ENCODE data around the gene HOXB7.

HOXB7 gene

DNA sequence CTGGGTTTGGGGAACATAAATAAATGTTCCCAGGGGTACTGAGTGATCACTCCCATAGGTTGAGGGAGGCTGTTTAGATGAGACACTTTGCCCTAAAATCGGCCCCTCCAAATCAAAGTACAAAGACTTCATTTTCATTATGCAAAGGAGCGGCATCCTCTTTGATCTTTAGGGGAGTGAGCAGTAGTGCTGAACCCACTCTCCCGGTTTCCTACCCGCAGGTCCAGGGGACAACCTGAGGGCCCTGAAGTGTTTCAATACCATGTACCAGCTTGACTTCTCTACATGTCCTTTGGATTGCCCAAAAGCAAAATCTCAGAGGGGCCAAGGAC lies 9.6 kb downstream of the HOXB7 start:
- Histone ChIP-seq H3K36me3 (ENCODE audit: insufficient read depth, low read length) (no peaks in the 10 kb centered on the region), H3K4me2 (ENCODE audit: low read length) (peak overlapping the region; percentile 81), H3K4me1 (ENCODE audit: control insufficient read depth, insufficient read depth, low read length) (peaks cover 29% of the 10 kb centered on the region), H3K9me3 (replicated peaks; ENCODE audit: low read length) (no peaks in the 10 kb centered on the region), H3K4me3 (ENCODE audit: low read length) (no peak overlapping the region), H3K27me3 (ENCODE audit: control insufficient read depth, insufficient read depth, low read length) (no peaks in the 10 kb centered on the region), H3K9ac (ENCODE audit: low read depth, low read length) (no peak overlapping the region)

DNA sequence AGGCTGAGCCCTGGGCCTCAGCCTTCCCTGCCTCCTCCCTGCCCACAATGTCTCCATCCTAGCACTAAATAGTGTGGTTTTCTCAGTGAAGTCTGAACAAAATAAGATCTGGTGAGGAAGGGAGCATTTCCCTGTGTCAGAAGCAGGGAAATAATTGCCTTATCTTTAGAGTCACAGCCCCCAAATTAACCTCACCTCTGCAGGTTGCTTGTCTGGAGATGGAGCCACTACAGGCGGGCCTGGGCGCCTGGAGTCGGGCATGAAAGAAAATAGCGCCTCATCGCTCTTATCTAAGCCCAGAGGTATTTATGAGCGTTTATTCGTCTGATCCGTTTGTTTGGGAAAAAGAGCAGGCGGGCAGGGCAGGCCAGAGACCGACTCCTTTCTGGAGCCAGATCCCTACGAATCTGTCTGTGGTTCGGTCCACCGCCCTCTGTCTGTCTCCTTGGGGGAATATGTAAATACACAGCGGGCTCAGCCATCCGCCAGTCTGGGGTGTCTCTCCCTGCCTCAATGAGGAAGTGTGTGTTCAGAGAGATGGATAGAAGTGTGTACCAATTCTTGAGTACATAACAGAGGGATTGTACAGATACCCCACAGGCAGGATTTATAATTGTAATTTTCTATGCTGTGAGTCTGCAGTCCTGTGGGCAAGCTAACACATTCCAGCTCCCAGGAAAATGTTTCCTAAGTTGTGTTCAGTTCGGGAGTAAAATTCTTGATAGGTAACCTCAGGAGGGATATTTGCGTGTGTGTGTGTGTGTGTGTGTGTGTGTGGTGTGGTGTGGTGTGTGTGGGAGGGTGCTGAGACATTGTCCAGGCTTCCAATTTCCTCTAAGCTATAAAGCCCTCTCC lies 10.3 kb downstream of the HOXB7 start:
- no peak overlapping the region for H3K4me2 ChIP-seq (ENCODE audit: low read length)
- H3K9ac ChIP-seq (ENCODE audit: low read depth, low read length): no peak overlapping the region
- H3K4me1 ChIP-seq (ENCODE audit: control insufficient read depth, insufficient read depth, low read length): peaks cover 28% of the 10 kb centered on the region
- H3K27me3 ChIP-seq (ENCODE audit: control insufficient read depth, insufficient read depth, low read length): no peaks in the 10 kb centered on the region
- H3K9me3 ChIP-seq (replicated peaks; ENCODE audit: low read length): no peaks in the 10 kb centered on the region
- H3K4me3 ChIP-seq (ENCODE audit: low read length): no peak overlapping the region
- no peaks in the 10 kb centered on the region for H3K36me3 ChIP-seq (ENCODE audit: insufficient read depth, low read length)

DNA sequence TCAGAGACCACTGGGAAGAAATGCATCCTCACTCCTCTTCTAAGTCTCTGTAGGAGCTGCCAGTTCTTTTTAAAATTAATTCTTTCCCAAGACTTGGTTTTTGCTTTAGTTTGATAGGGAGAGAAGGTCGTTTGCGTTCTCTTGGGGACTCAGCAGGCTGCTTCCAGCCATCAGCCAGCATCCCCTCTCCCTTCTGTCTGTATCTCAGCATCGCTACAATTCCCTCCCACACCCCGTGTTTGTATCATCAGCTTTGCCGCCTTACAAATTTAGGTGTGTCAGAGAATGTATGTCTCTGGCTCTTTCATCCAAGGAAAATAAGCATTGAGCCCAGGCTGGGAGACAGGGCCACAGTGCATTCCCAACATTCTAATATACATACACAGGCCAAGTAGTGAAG lies 11.5 kb downstream of the HOXB7 start:
- Histone ChIP-seq H3K27me3 (ENCODE audit: control insufficient read depth, insufficient read depth, low read length) (no peaks in the 10 kb centered on the region), H3K4me2 (ENCODE audit: low read length) (no peak overlapping the region), H3K36me3 (ENCODE audit: insufficient read depth, low read length) (no peaks in the 10 kb centered on the region), H3K4me1 (ENCODE audit: control insufficient read depth, insufficient read depth, low read length) (peaks cover 22% of the 10 kb centered on the region), H3K9ac (ENCODE audit: low read depth, low read length) (no peak overlapping the region), H3K4me3 (ENCODE audit: low read length) (no peak overlapping the region), H3K9me3 (replicated peaks; ENCODE audit: low read length) (no peaks in the 10 kb centered on the region)

DNA sequence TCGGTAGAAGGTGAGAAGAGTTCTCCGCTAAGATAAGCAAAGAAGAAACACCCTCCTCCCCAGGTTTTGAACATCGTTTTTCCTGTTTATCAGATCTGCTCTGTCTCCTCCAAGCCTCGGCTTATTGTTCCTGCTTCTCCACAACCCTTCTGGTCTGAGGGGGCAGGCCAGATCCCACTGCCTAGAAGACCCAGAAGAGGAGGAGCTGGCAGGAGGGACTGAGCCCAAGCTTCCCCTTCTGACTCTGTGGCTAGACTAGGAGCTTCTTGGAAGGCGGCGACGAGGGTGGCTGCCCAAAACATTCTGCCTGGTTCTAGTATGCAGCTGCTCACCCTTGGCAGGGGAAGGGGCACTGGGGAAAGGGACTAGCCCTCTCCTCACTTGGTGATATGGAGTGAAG lies 12.1 kb downstream of the HOXB7 start:
- Histone ChIP-seq H3K9me3 (replicated peaks; ENCODE audit: low read length) (no peaks in the 10 kb centered on the region), H3K27me3 (ENCODE audit: control insufficient read depth, insufficient read depth, low read length) (no peaks in the 10 kb centered on the region), H3K4me2 (ENCODE audit: low read length) (peak overlapping the region; percentile 97), H3K4me3 (ENCODE audit: low read length) (peak overlapping the region; percentile 82), H3K4me1 (ENCODE audit: control insufficient read depth, insufficient read depth, low read length) (peaks cover 22% of the 10 kb centered on the region), H3K9ac (ENCODE audit: low read depth, low read length) (peak overlapping the region; percentile 89), H3K36me3 (ENCODE audit: insufficient read depth, low read length) (no peaks in the 10 kb centered on the region)

DNA sequence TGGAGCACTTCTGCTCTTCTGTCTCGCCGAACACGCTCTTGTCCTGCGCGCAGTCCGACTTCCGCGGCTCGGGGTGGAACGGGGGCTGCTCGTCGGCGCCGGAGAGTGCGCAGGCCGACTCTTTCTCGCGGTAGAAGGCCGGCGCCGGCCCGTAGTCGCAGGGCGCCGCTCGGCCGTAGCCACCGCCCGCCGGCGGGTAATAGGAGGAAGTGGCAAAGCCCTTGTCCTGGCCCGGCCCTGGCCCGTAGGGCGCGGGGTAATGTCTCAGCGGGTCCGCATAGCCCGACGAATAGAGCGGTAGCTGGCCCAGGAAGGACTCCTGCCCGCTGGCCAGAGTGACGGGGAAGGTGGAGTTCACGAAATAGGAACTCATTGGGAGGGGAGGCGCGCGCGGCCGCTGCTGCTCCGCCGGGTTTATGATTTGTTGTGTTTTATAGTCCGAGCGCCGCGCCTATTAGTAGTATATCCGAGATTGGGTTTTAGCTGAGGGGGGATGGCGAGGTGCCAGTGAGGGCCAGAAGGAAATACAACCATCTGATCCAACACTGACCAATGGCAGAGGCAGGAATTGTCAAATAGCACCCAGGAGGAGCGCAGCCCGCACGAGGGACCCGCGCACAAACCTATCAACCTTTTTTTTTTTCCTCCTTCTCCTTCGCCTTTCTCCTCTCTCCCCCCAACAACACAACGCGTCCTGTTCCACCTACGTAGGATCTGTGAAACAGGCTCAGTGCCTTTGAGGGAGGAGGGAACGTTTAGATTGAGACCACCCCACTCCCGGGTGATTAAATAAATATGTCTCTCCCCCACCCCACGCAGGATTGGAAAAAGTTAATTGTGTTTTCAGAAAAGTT lies 12.8 kb downstream of the HOXB7 start:
- no peaks in the 10 kb centered on the region for H3K27me3 ChIP-seq (ENCODE audit: control insufficient read depth, insufficient read depth, low read length)
- peaks cover 28% of the 10 kb centered on the region for H3K4me1 ChIP-seq (ENCODE audit: control insufficient read depth, insufficient read depth, low read length)
- peak overlapping the region; percentile 97 for H3K4me2 ChIP-seq (ENCODE audit: low read length)
- H3K9ac ChIP-seq (ENCODE audit: low read depth, low read length): peak overlapping the region; percentile 89
- H3K9me3 ChIP-seq (replicated peaks; ENCODE audit: low read length): no peaks in the 10 kb centered on the region
- H3K36me3 ChIP-seq (ENCODE audit: insufficient read depth, low read length): no peaks in the 10 kb centered on the region
- peak overlapping the region; percentile 82 for H3K4me3 ChIP-seq (ENCODE audit: low read length)

DNA sequence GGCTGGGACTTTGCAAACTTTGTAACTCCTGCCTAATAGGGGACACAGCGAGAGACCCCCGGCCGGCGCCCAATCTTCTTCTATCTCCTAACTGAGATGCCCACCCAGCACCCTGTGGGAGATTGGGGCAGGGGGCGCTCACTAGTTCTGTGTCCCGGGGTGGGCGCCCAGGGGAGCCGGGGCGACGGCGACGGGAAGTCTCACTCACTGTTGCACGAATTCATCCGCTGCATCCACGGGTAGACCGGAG lies 13.4 kb downstream of the HOXB7 start:
- H3K4me1 ChIP-seq (ENCODE audit: control insufficient read depth, insufficient read depth, low read length): peaks cover 29% of the 10 kb centered on the region
- peak overlapping the region; percentile 89 for H3K9ac ChIP-seq (ENCODE audit: low read depth, low read length)
- H3K9me3 ChIP-seq (replicated peaks; ENCODE audit: low read length): no peaks in the 10 kb centered on the region
- no peaks in the 10 kb centered on the region for H3K36me3 ChIP-seq (ENCODE audit: insufficient read depth, low read length)
- H3K4me2 ChIP-seq (ENCODE audit: low read length): peak overlapping the region; percentile 97
- peak overlapping the region; percentile 82 for H3K4me3 ChIP-seq (ENCODE audit: low read length)
- no peaks in the 10 kb centered on the region for H3K27me3 ChIP-seq (ENCODE audit: control insufficient read depth, insufficient read depth, low read length)

DNA sequence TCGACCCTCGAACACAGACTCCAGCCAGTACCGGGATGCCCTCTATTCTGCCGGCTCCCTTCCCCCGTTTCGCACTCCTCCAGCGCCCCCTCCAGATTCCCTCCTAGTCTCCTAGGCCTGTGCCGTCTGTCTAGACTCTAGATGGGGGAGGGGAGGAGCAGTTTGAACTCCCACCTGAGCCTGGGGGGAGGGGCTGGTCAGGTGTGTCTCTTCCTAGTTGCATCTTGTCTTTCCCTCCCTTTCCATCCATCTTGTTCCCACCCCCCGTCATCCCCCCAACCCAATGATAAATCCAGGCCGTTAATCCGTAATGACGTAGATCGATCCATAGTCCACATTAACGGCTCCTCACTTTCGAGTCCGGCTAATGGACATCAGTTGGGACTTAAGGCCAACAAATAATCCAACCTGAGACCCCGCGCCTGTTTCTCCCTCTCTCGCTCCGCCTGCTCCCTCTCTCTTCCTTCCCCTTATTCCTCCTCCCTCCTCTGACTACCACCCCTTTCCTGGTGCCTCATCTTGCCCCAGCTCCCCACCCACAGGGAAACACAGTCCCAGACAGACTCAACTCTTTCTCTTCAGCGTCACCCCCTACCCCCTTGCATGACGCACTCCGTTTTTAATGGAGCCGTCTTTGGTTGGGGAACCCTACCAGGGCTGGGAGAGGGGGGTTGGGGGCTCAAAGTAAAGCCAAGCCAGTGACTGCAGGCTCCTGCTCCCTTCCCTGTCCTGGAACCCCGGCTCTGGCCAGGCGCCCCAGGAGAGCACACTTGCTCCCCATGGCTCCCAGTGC lies 13.9 kb downstream of the HOXB7 start:
- Histone ChIP-seq H3K36me3 (ENCODE audit: insufficient read depth, low read length) (no peaks in the 10 kb centered on the region), H3K27me3 (ENCODE audit: control insufficient read depth, insufficient read depth, low read length) (no peaks in the 10 kb centered on the region), H3K4me1 (ENCODE audit: control insufficient read depth, insufficient read depth, low read length) (peaks cover 27% of the 10 kb centered on the region), H3K9me3 (replicated peaks; ENCODE audit: low read length) (no peaks in the 10 kb centered on the region), H3K4me3 (ENCODE audit: low read length) (peak overlapping the region; percentile 82), H3K4me2 (ENCODE audit: low read length) (peak overlapping the region; percentile 97), H3K9ac (ENCODE audit: low read depth, low read length) (peak overlapping the region; percentile 89)

DNA sequence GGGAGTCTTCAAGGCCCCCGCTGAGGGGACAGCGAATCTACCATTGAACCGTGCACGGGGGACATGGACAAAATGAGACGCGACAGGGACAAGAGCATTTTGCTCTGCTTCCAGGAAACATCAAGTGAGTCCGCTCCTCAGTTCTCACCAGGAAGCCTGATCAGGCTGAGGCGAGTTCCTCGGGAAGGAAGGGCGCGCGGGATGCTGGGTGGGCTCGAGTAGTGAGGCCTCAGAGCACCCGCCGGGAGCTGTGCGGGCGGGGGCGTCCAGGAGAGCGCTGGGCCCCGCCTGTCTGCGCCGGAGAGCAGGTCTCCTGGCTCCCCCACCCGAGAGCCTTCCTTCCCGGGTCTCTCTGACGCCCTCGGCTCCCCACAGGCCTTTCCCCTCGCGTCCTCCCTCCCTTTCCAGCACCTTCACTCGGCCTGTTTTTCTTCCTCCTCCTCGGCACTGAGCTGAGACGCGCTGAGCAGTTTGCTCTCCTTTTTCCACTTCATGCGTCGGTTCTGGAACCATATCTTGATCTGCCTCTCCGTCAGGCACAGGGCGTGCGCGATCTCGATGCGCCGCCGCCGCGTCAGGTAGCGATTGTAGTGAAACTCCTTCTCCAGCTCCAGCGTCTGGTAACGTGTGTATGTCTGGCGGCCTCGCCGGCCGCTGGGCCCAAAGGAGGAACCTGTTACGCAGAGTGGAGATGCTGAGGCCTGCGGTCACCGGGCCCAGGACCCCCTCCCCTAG lies 14.7 kb downstream of the HOXB7 start:
- H3K9me3 ChIP-seq (replicated peaks; ENCODE audit: low read length): no peaks in the 10 kb centered on the region
- peak overlapping the region; percentile 97 for H3K4me2 ChIP-seq (ENCODE audit: low read length)
- peaks cover 21% of the 10 kb centered on the region for H3K4me1 ChIP-seq (ENCODE audit: control insufficient read depth, insufficient read depth, low read length)
- H3K4me3 ChIP-seq (ENCODE audit: low read length): no peak overlapping the region
- peaks cover 4% of the 10 kb centered on the region for H3K36me3 ChIP-seq (ENCODE audit: insufficient read depth, low read length)
- peak overlapping the region; percentile 89 for H3K9ac ChIP-seq (ENCODE audit: low read depth, low read length)
- no peaks in the 10 kb centered on the region for H3K27me3 ChIP-seq (ENCODE audit: control insufficient read depth, insufficient read depth, low read length)

DNA sequence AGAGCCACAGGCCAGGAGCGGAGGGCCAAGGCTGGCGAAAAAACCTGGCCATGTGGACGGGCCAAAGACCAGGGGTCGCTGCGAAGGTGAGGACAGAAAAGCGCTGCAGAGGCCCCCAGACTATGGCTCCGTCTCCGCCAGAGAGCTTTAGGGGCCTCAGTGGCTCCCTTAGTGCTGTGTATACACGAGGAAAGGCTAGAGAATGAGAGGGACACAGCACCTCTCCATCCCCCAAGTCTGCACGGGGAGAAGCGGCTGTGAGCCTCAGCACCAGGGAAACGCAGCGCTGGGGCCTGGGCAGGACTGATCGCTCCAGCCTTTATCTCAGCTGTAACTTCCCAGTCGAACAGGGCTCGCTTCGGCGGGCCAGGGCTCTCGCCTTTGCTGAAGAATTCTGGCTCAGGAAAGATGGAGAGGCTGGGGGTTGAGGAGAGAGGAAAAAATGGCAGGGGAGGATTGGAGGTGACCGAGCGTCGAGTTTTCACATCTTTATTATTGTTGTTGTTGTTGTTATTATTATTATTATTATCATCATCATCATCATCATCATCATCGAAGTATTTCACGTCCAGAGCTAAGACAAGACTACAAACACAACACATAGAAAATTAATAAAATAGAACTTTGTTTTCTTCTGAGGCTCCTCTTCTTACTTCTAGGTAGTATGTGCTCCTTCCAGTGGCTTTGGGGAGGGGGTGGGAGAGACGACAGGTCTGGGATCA lies 15.4 kb downstream of the HOXB7 start:
- Histone ChIP-seq H3K27me3 (ENCODE audit: control insufficient read depth, insufficient read depth, low read length) (no peaks in the 10 kb centered on the region), H3K9me3 (replicated peaks; ENCODE audit: low read length) (no peaks in the 10 kb centered on the region), H3K9ac (ENCODE audit: low read depth, low read length) (no peak overlapping the region), H3K4me3 (ENCODE audit: low read length) (no peak overlapping the region), H3K4me2 (ENCODE audit: low read length) (no peak overlapping the region), H3K4me1 (ENCODE audit: control insufficient read depth, insufficient read depth, low read length) (peaks cover 21% of the 10 kb centered on the region), H3K36me3 (ENCODE audit: insufficient read depth, low read length) (peaks cover 7% of the 10 kb centered on the region)

DNA sequence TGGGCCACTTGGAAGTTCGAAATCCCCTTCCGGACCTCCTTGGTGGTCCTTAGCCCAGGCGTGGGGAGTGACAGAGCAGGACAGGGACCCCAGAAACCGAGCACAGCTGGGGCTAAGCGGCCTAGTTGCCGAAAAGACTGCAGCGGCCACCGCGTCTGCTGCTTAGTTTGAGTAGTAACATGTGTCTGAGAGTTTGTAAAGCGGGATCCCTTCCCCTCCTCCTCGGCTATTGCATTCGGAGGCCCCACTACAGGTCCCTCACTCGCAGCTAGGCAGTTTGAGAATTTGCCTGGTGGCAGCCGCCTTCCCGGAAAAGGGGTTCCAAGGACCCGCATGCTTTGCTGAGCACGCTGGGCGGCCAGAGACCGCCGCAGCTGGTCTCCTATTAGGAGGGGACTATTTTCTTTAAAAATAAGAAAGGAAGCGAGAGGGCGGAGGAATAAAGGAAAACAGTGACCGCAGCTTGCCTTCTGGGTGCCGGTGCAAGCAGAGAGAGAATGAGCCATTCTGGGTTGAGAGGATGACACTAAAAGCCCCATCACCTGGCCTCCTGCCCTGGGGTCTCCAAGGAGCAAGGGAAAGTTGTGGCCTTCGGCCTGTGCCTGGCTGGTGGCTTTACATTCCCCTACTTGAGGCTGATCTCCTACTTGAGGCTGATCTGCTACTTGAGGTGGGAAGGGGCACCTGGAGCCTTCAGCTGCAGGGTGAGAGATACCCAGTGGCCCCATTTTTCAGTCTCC lies 16.1 kb downstream of the HOXB7 start:
- H3K9me3 ChIP-seq (replicated peaks; ENCODE audit: low read length): no peaks in the 10 kb centered on the region
- H3K36me3 ChIP-seq (ENCODE audit: insufficient read depth, low read length): peaks cover 7% of the 10 kb centered on the region
- H3K27me3 ChIP-seq (ENCODE audit: control insufficient read depth, insufficient read depth, low read length): no peaks in the 10 kb centered on the region
- no peak overlapping the region for H3K9ac ChIP-seq (ENCODE audit: low read depth, low read length)
- H3K4me2 ChIP-seq (ENCODE audit: low read length): no peak overlapping the region
- no peak overlapping the region for H3K4me3 ChIP-seq (ENCODE audit: low read length)
- H3K4me1 ChIP-seq (ENCODE audit: control insufficient read depth, insufficient read depth, low read length): peaks cover 21% of the 10 kb centered on the region
